HFF-Myc (cell line): ENCODE measurements around the gene TUSC2.

Experiments
- DNase-seq: peaks from one replicate; pipeline ENCODE4 v3.0.0-alpha.2; 2011; ENCODE audit warnings: low read depth; ENCODE audit errors: extremely low read depth
- H3K4me3 ChIP-seq: replicated peaks from 2 replicates; pipeline ENCODE4 v1.5.1; 2011; ENCODE audit warnings: low read depth, mild to moderate bottlenecking, control low read depth, low read length
- CTCF ChIP-seq: IDR thresholded peaks from 2 replicates; pipeline ENCODE4 v1.5.1; 2012; ENCODE audit warnings: mild to moderate bottlenecking, low read depth, low read length, control low read depth; ENCODE audit errors: missing control alignments

TUSC2 gene

DNA sequence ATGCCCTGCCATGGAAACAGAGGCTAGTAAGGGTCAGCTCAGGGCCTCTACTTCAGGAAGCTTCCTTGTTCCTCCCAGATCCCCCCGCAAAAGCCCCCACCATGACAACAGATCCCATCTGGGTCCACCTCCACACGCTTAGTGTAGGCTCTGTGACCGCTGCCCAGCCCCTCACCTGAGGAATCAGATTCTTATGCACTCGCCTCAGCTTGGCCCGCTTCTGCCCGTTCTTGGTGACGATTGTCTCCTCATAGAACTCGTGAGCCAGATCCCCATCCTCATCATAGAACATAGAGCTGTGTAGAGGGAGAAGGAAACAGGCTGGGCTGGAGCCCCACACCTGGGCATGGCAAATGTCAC lies 1.9 kb downstream of the TUSC2 start:
- no peak overlapping the region for H3K4me3 ChIP-seq
- no peak for TF ChIP-seq CTCF
- DNase-seq = no peak

DNA sequence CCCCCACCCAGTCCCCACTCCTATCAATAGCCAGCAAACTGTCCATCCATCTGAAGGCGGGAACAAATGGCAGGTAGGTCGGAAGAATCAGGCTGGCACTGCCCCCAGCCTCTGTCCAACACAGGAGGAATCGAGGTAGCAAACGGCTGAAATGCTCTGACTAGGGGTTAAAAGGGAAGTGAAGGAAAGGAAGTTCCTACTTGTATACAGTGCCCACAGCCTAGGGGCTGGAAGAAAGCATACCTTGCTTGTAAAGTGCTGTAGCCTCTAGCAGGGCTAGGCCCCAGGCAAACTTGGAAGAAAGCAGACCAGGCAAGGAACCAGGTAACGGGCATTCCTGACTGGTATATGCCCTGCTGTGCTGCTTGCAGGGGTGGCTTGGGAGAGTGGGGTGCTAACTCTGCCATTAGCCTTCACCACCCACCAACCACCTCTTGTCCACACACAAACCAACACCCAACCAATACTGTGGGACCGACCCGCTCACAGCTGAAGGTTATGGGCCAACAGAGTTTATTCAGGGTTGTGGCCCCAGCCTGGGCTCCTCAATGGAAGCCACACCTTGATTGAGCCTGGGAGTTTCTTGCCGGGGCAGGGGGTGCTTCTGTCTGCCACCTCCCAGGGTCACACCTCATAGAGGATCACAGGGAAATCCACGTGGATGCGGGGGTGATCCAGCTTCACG lies 2.4 kb downstream of the TUSC2 start:
- TF ChIP-seq CTCF = no peak
- H3K4me3 ChIP-seq = no peak overlapping the region
- no peak for DNase-seq

DNA sequence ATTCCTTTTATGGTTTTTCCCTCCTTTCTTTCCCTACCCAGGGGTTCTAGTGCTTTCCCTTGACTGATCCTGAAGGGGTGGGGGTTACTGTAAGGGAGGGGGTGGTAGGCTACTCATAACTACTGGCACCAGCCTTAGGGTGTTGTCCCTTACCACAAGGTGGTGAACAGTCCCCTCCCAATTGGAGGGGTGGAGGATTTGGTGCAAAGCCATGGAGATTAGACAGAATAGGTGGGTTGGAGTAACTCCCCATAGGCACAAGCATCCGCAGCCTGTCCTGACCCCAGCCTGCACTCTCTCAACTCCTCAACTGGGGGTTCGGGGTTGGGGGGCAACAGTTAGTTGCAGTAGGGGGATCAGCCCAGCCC lies 2.9 kb downstream of the TUSC2 start:
- DNase-seq = no peak
- H3K4me3 ChIP-seq = no peak overlapping the region
- TF ChIP-seq CTCF = no peak

GRCh38 chr3:50324351-50325112 lies 3.5 kb downstream of the TUSC2 start:
- DNase-seq = no peak
- peak; percentile 89 for TF ChIP-seq CTCF
- H3K4me3 ChIP-seq = no peak overlapping the region

- TF ChIP-seq CTCF = no peak
- no peak overlapping the region for H3K4me3 ChIP-seq
- DNase-seq = no peak
These were observed 4.3 kb downstream of the TUSC2 start for GRCh38 chr3:50323614-50324199.

DNA sequence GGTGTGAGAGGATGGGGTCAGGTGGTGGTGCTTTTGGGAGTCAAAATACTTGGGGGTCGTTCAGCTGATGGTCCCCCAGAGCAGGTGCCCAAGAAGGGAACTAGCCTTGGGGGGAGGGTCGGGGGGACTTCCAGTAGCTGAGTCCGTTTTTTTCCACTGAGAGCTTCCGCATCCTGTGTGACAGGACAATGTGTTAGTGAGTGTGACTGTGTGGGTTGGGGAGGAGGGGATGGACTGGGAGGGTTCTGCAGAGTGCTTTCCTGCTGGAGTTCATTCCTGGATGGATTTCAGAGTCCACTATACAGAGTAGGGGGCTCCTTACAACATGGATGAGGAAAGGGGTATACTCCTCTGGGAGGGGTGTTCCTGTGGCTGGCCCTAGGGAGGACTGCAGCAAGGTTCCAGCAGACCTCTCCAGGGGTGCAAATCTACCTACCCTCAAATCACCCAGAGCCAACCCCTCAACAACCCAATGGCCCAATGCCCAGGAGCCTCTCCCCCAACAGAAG lies 4.9 kb downstream of the TUSC2 start:
- no peak overlapping the region for H3K4me3 ChIP-seq
- DNase-seq = no peak
- TF ChIP-seq CTCF = no peak
